OCI-LY7 (cell line): ENCODE measurements around the gene IL2RA. TPM values are rescaled to one million over a fixed set of nuclear protein-coding genes. Genes with fewer than 3 reads are reported as not detected.

Source experiments
- BruUV-seq: library from RNA; stranded (reverse); fragments of 400-500 nt; replicated peaks from 2 replicates; lab custom pipeline; 2021; lab: Mats Ljungman, UMichigan
- CTCF ChIA-PET: fragments of 300-600 bp; sonication (Branson Sonifier 250); formaldehyde crosslinking; loops from one replicate; lab custom pipeline; 2022; ENCODE audit warnings: antibody characterized with exemption; ENCODE audit not compliant: unreplicated experiment; lab: Charles Lee
- POLR2A ChIA-PET: fragments of 300-600 bp; sonication (Branson Sonifier 250); formaldehyde crosslinking; loops from one replicate; lab custom pipeline; 2022; ENCODE audit warnings: antibody characterized with exemption; lab: Charles Lee
- DNase-seq: peaks from one replicate; pipeline ENCODE4 v3.0.0-alpha.2; 2015; ENCODE audit warnings: low spot score
- H2AFZ ChIP-seq: fragments of 200-600 bp; sonication (generic), shearing (Covaris generic); 2 replicates; pipeline ENCODE4 v1.6.1; 2014; ENCODE audit warnings: mild to moderate bottlenecking, antibody characterized with exemption, low read length, moderate library complexity
- H3K27ac ChIP-seq: fragments of 200-600 bp; sonication (generic); 2 replicates; pipeline ENCODE4 v1.5.1; 2014; ENCODE audit warnings: mixed run types, low read depth, mild to moderate bottlenecking, moderate library complexity, low read length, inconsistent platforms; ENCODE audit not compliant: poor library complexity, severe bottlenecking
- H3K36me3 ChIP-seq: fragments of 200-600 bp; sonication (generic); 2 replicates; pipeline ENCODE4 v1.6.1; 2014; ENCODE audit warnings: mild to moderate bottlenecking, antibody characterized with exemption, low read length, moderate library complexity, mixed read lengths; ENCODE audit not compliant: insufficient read depth
- H3K4me1 ChIP-seq: fragments of 200-600 bp; sonication (generic); 2 replicates; pipeline ENCODE4 v1.5.1; 2014; ENCODE audit warnings: mild to moderate bottlenecking, low read length; ENCODE audit not compliant: insufficient read depth, poor library complexity, severe bottlenecking
- H3K4me2 ChIP-seq: fragments of 200-600 bp; sonication (generic); 2 replicates; pipeline ENCODE4 v1.6.1; 2014; ENCODE audit warnings: mild to moderate bottlenecking, low read length
- H3K4me3 ChIP-seq: fragments of 200-600 bp; sonication (generic); 2 replicates; pipeline ENCODE4 v1.5.1; 2014; ENCODE audit warnings: mild to moderate bottlenecking, low read depth, low read length; ENCODE audit not compliant: poor library complexity, severe bottlenecking
- H3K79me2 ChIP-seq: fragments of 200-600 bp; sonication (generic); 2 replicates; pipeline ENCODE4 v1.6.1; 2016; ENCODE audit warnings: low read depth, mild to moderate bottlenecking, low read length, moderate library complexity, mixed read lengths; ENCODE audit not compliant: insufficient read depth
- H3K9me2 ChIP-seq: fragments of 200-600 bp; sonication (generic); 2 replicates; pipeline ENCODE4 v1.6.1; 2016; ENCODE audit warnings: mild to moderate bottlenecking, low read length, mixed read lengths; ENCODE audit not compliant: insufficient read depth
- H3K9me3 ChIP-seq: fragments of 200-600 bp; sonication (generic); 2 replicates; pipeline ENCODE4 v1.6.1; 2014; ENCODE audit warnings: mild to moderate bottlenecking, mixed run types, low read length, mixed read lengths
- H4K20me1 ChIP-seq: fragments of 200-600 bp; sonication (generic); 2 replicates; pipeline ENCODE4 v1.6.1; 2014; ENCODE audit warnings: mild to moderate bottlenecking, antibody characterized with exemption, low read length, moderate library complexity, mixed read lengths; ENCODE audit not compliant: insufficient read depth
- EZH2phosphoT487 ChIP-seq: fragments of 200-600 bp; sonication (generic); IDR thresholded peaks from 2 replicates; pipeline ENCODE4 v1.6.1; 2018; ENCODE audit warnings: low read depth, borderline replicate concordance, mild to moderate bottlenecking, mixed run types, antibody characterized with exemption, low read length, moderate library complexity, mixed read lengths
- intact Hi-C: fragments of 100-400 bp; cut with micrococcal nuclease; formaldehyde crosslinking; loops from one replicate; pipeline ENCODE4 v1.10.0; 2022; ENCODE audit not compliant: unreplicated experiment
- total RNA-seq, 2 experiments: library from RNA; depleted of rRNA in 1 of 2; stranded (reverse); fragments of >200 nt in 1 of 2; shearing (Covaris generic) in 1 of 2; gene quantifications; 2 replicates each; pipeline ENCODE4 v1.2.3, GENCODE V29; 2014 to 2022
- TF ChIP-seq, protein P1 (sequence below): fragments of 200-600 bp; sonication (generic); conservative IDR thresholded peaks from 2 replicates; pipeline ENCODE4 v1.5.1; 2014; ENCODE audit warnings: mild to moderate bottlenecking, antibody characterized with exemption, low read length, moderate library complexity, mixed read lengths

Gene IL2RA
- total RNA-seq, 2 experiments from 2014 or later = 22.3 to 24.0 TPM

DNA sequence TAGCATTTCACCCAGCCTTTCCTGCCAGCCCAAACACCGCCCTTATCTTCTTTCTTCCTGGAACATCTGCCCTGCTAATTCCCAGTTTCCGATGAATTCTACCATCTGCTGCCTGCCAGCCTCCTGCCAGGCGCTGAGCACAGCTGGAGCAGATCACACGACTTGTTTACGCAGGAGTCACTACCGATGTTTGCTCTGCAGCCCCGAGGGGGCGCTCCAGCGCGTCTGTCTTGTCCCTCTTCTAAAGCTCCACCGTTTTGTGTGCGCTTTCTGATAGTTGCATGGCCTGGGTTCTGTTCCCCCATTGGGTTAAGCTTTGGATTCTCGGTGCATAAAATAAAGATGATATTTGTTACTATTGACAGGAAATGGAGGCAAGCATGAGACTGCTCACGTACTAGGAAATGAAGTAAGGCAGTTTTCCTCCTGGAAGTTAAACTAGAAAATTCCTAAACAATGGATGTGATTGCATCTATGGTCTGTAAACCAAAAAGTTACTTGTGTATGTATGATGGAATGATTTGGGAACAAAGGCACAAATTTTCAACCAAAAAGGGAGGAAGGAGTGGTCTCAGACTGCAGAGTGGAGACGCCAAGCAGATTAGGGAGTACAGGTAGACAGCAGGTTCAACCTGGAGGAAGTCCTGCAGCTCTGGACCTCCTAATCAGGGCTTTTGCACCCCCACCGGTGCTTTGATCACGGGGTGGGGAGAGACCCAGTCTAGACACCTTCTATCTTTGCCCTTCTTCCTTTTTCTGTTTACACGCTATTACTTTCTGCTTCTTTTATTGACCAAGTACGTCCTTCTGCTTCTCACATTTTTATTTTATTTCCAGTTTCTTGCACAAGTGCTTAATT is 24.4 kb upstream of the IL2RA start:
- no peak for TF ChIP-seq EZH2phosphoT487
- TF ChIP-seq, protein P1, sequence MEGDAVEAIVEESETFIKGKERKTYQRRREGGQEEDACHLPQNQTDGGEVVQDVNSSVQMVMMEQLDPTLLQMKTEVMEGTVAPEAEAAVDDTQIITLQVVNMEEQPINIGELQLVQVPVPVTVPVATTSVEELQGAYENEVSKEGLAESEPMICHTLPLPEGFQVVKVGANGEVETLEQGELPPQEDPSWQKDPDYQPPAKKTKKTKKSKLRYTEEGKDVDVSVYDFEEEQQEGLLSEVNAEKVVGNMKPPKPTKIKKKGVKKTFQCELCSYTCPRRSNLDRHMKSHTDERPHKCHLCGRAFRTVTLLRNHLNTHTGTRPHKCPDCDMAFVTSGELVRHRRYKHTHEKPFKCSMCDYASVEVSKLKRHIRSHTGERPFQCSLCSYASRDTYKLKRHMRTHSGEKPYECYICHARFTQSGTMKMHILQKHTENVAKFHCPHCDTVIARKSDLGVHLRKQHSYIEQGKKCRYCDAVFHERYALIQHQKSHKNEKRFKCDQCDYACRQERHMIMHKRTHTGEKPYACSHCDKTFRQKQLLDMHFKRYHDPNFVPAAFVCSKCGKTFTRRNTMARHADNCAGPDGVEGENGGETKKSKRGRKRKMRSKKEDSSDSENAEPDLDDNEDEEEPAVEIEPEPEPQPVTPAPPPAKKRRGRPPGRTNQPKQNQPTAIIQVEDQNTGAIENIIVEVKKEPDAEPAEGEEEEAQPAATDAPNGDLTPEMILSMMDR = peak; percentile 100
- H3K4me1 ChIP-seq = peaks cover 70% of the 10 kb centered on the region
- no peaks in the 10 kb centered on the region for H3K9me3 ChIP-seq
- POLR2A ChIA-PET = interaction anchor here (0.5 to 2.8 kb wide), 14 partner anchors 14 to 1385 kb away, joined by 3 to 40 read pairs (median 4); partner anchors contain the start of gene IL2RA
- H3K36me3 ChIP-seq = peaks cover 20% of the 10 kb centered on the region; the same call in 1 of the 2 replicates
- CTCF ChIA-PET = interaction anchor here (0.6 to 1.7 kb wide), 9 partner anchors 10 to 72 kb away, joined by 3 to 15 read pairs (median 5); partner anchors contain the start of gene IL2RA
- DNase-seq = peak; percentile 98
- intact Hi-C loops = loop anchor here (5.0 to 10.0 kb wide), 4 partner anchors 194 to 399 kb away; partner anchors contain the start of genes FBH1 and GDI2
- H3K79me2 ChIP-seq = peaks cover 38% of the 10 kb centered on the region
- peak overlapping the region; percentile 83 for H3K27ac ChIP-seq
- peak overlapping the region; percentile 50; the same call in 1 of the 2 replicates for H2AFZ ChIP-seq
- no TSS peak for BruUV-seq
- peak overlapping the region; percentile 55 for H3K4me3 ChIP-seq
- peaks cover 16% of the 10 kb centered on the region for H4K20me1 ChIP-seq
- H3K4me2 ChIP-seq = peak overlapping the region; percentile 80
- H3K9me2 ChIP-seq = no peaks in the 10 kb centered on the region

- no peak for DNase-seq
- Histone ChIP-seq H3K4me2 (peak overlapping the region; percentile 31), H4K20me1 (no peaks in the 10 kb centered on the region), H3K4me3 (no peak overlapping the region), H2AFZ (peak overlapping the region; percentile 47), H3K9me3 (no peaks in the 10 kb centered on the region), H3K36me3 (no peaks in the 10 kb centered on the region), H3K27ac (no peak overlapping the region), H3K9me2 (no peaks in the 10 kb centered on the region), H3K79me2 (peaks cover 12% of the 10 kb centered on the region; the same call in 1 of the 2 replicates), H3K4me1 (peaks cover 63% of the 10 kb centered on the region)
- CTCF ChIA-PET = interaction anchor here (0.5 to 1.3 kb wide), 5 partner anchors 11 to 77 kb away, joined by 3 to 4 read pairs (median 3); no protein-coding TSS in a partner anchor
- no TSS peak for BruUV-seq
- intact Hi-C loops = loop anchor here (10.0 kb wide), 1 partner anchor 269 kb away; the partner anchor contains the start of gene GDI2
- TF ChIP-seq, protein P1 = no peak
- TF ChIP-seq EZH2phosphoT487 = no peak
- POLR2A ChIA-PET = interaction anchor here (0.7 to 2.1 kb wide), 5 partner anchors 11 to 64 kb away, joined by 3 to 16 read pairs (median 6); no protein-coding TSS in a partner anchor
Measured at GRCh38 chr10:6083523-6084475, 21.6 kb upstream of the IL2RA start.
